Lung (tissue), 12 donors: ENCODE measurements around the gene ITGA3. TPM values are rescaled to one million over a fixed set of nuclear protein-coding genes. Genes with fewer than 3 reads are reported as not detected.

ENCODE experiments used
- ATAC-seq: fragments of 200-7000 bp; cut with Tn5 transposase; one replicate; pipeline ENCODE4 v1.9.1; 2020; ENCODE audit warnings: moderate number of reproducible peaks; ENCODE audit not compliant: insufficient read depth, low FRiP score
- DNase-seq, 3 donors: peaks; one replicate each; pipeline ENCODE4 v3.0.0-alpha.2; 2013 to 2017
- H3K27ac ChIP-seq, 2 donors: one replicate each; pipeline ENCODE4 v1.5.1; 2013; ENCODE audit warnings: mild to moderate bottlenecking in 2 of 2, moderate library complexity in 2 of 2, control low read depth in 1 of 2, inconsistent platforms in 1 of 2, low read depth in 1 of 2, low read length in 1 of 2
- H3K27me3 ChIP-seq, 3 donors: one replicate each; pipeline ENCODE4 v1.5.1; 2013; ENCODE audit warnings: low read length in 2 of 3; ENCODE audit not compliant: control insufficient read depth in 3 of 3, insufficient read depth in 3 of 3
- H3K36me3 ChIP-seq, 4 donors: one replicate each; pipeline ENCODE4 v1.5.1; 2013; ENCODE audit warnings: low read length in 4 of 4, mild to moderate bottlenecking in 1 of 4, moderate library complexity in 1 of 4; ENCODE audit not compliant: control insufficient read depth in 4 of 4, insufficient read depth in 4 of 4
- H3K4me1 ChIP-seq, 5 donors: one replicate each; pipeline ENCODE4 v1.5.1; 2013; ENCODE audit warnings: low read length in 5 of 5, mild to moderate bottlenecking in 2 of 5, moderate library complexity in 1 of 5; ENCODE audit not compliant: control insufficient read depth in 5 of 5, insufficient read depth in 5 of 5
- H3K4me3 ChIP-seq: one replicate; pipeline ENCODE4 v1.5.1; 2013; ENCODE audit warnings: mild to moderate bottlenecking, control low read depth, moderate library complexity
- H3K9ac ChIP-seq, 2 donors: one replicate each; pipeline ENCODE4 v1.5.1; 2013; ENCODE audit warnings: low read length in 2 of 2, control low read depth in 1 of 2; ENCODE audit not compliant: insufficient read depth in 1 of 2
- H3K9me3 ChIP-seq, 4 donors: one replicate each; pipeline ENCODE4 v1.5.1; 2013; ENCODE audit warnings: low read length in 3 of 4, mild to moderate bottlenecking in 1 of 4, moderate library complexity in 1 of 4; ENCODE audit not compliant: control insufficient read depth in 4 of 4, insufficient read depth in 3 of 4
- WGBS, 2 donors: extraction: QIAGEN DNeasy Blood & Tissue Kit; methylation state at CpG; one replicate each; pipeline ENCODE4 v1.1.7; 2013; 5-methylcytosine and 5-hydroxymethylcytosine counted together
- polyA plus RNA-seq, 2 donors: library from polyadenylated mRNA; stranded (reverse); fragments of 200-250 nt; gene quantifications; one replicate each; pipeline ENCODE4 v1.2.1, GENCODE V29; 2013
- total RNA-seq, 2 donors: library from RNA; depleted of rRNA in 1 of 2; stranded (reverse); fragments of >200 nt in 1 of 2; gene quantifications; one replicate each; pipeline ENCODE4 v1.2.1, GENCODE V29; 2014 to 2021
- TF ChIP-seq, protein P1 (sequence below): IDR thresholded peaks from 2 replicates; pipeline ENCODE4 v1.5.1; 2012; ENCODE audit warnings: mild to moderate bottlenecking; ENCODE audit errors: control extremely low read depth, extremely low read depth
- donor health status: control.
- donor health status: control.
- donor health status: Bipolar disorder and iron deficiency.
- donor health status: healthy.
- donor health status: DM: yes; HTN: yes; CAD: no.

ITGA3 gene
- total and polyA plus RNA-seq, 4 donors = 83.9 to 204 (median 133) TPM

DNA sequence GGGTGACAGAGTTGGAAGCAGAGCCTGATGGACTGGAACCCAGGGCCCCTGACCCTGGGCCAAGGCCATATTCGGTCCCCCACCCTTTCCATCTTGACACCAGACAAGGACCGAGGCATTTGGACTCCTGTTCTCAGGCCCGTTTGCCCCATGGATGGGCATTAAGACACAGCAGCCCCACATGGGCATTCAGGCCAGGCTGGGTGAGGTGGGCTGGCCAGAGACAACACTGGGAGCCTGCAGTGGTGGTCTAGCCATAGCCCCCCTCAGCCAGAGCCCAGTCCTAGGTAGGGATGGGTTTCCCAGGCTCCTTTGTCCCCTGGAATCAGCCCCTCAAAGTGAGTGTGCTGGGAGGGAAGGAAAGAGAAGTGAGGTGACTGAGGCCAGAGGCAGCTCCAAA is 40.8 kb downstream of the ITGA3 start:
- no peak overlapping the region for H3K9ac ChIP-seq
- H3K27ac ChIP-seq = peak overlapping the region; percentile 14 to 95
- WGBS, 2 donors = 83% methylated on average over 3 of the region's 3 CpGs
- H3K4me3 ChIP-seq = no peak overlapping the region
- no peak for ATAC-seq
- H3K4me1 ChIP-seq = peaks cover 4 to 25% (median 12%) of the 10 kb centered on the region in 5 donors
- TF ChIP-seq, protein P1, sequence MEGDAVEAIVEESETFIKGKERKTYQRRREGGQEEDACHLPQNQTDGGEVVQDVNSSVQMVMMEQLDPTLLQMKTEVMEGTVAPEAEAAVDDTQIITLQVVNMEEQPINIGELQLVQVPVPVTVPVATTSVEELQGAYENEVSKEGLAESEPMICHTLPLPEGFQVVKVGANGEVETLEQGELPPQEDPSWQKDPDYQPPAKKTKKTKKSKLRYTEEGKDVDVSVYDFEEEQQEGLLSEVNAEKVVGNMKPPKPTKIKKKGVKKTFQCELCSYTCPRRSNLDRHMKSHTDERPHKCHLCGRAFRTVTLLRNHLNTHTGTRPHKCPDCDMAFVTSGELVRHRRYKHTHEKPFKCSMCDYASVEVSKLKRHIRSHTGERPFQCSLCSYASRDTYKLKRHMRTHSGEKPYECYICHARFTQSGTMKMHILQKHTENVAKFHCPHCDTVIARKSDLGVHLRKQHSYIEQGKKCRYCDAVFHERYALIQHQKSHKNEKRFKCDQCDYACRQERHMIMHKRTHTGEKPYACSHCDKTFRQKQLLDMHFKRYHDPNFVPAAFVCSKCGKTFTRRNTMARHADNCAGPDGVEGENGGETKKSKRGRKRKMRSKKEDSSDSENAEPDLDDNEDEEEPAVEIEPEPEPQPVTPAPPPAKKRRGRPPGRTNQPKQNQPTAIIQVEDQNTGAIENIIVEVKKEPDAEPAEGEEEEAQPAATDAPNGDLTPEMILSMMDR = no peak
- no peaks in the 10 kb centered on the region for H3K27me3 ChIP-seq
- H3K9me3 ChIP-seq = no peaks in the 10 kb centered on the region
- peaks cover 4 to 25% (median 15%) of the 10 kb centered on the region in 4 donors for H3K36me3 ChIP-seq
- DNase-seq = no peak

- no peak for ATAC-seq
- 92 to 93% methylated on average over 7 of the region's 7 CpGs for WGBS, 2 donors
- H3K27ac ChIP-seq = no peak overlapping the region
These were observed 41.5 kb downstream of the ITGA3 start for GRCh38 chr17:50097455-50097854.

DNA sequence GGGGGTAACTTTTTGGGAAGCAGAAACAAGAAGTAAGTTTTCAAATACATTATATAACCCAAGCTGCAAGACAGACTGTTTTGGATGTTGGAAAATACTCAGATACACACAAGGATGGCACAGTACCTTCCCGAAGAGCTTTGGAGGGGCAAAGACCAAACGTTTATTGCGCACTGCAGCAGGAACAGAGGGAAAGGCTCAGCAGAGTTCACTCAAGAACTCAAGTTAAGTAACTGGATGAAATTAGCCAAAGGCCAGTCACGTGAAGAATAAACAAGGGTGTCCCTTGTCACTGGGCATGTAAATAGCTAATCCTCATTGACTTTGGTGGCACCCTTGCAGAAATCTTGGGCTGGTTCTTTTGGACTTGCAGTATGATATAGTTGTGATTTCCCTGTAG is 42.0 kb downstream of the ITGA3 start:
- TF ChIP-seq, protein P1 = no peak
- no peak for ATAC-seq

More at GRCh38 chr17:50097455-50097854, 41.5 kb downstream of the ITGA3 start:
- Histone ChIP-seq H3K9me3 (no peaks in the 10 kb centered on the region), H3K27me3 (no peaks in the 10 kb centered on the region), H3K36me3 (peaks cover 4 to 25% (median 16%) of the 10 kb centered on the region in 4 donors), H3K4me3 (no peak overlapping the region), H3K4me1 (peaks cover 4 to 23% (median 12%) of the 10 kb centered on the region in 5 donors), H3K9ac (no peak overlapping the region)
- TF ChIP-seq, protein P1 = no peak
- DNase-seq = no peak

DNA sequence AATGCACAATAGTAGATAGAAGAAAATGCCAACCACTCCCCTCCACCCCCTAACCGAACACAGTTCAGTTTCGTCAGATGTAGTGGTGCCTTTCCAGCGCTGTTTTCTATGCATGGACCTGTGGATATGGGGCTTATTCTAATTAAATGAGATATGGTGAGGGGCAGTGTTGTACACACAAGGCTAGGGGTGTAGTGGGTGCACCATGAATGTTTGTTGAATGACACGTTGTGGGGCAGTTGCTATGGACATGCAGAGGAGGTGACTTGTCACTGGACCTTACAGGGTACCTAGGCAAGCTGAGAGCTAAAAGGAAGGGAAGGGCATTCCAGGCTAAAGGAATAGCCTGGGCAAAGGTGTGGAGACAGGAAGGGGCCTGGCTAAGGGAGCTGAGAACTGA is 42.7 kb downstream of the ITGA3 start:
- Histone ChIP-seq H3K9me3 (no peaks in the 10 kb centered on the region), H3K4me1 (peaks cover 4 to 23% (median 16%) of the 10 kb centered on the region in 5 donors), H3K27ac (peak overlapping the region in 1 of 2 donors; percentile 14), H3K4me3 (no peak overlapping the region), H3K36me3 (peaks cover 4 to 28% (median 16%) of the 10 kb centered on the region in 4 donors), H3K9ac (no peak overlapping the region), H3K27me3 (no peaks in the 10 kb centered on the region)
- TF ChIP-seq, protein P1 = no peak
- ATAC-seq (no peak), DNase-seq (no peak)
- WGBS, 2 donors = 84 to 89% methylated on average over 4 of the region's 4 CpGs

More for the DNA sequence above, 42.0 kb downstream of the ITGA3 start:
- H3K36me3 ChIP-seq = peaks cover 4 to 25% (median 16%) of the 10 kb centered on the region in 4 donors
- no peaks in the 10 kb centered on the region for H3K9me3 ChIP-seq
- no peak for DNase-seq
- H3K4me1 ChIP-seq = peaks cover 4 to 23% (median 14%) of the 10 kb centered on the region in 5 donors
- no peaks in the 10 kb centered on the region for H3K27me3 ChIP-seq
- no peak overlapping the region for H3K27ac ChIP-seq
- WGBS, 2 donors = 83 to 94% methylated on average over 4 of the region's 4 CpGs
- no peak overlapping the region for H3K9ac ChIP-seq
- H3K4me3 ChIP-seq = no peak overlapping the region
